Endothelial cell of hepatic sinusoid (primary cell): ENCODE data around the gene COL4A1.

Experiments
- in situ Hi-C: cut with HindIII; loops from 2 replicates; pipeline ENCODE4 v1.10.0; 2017; ENCODE audit warnings: low sequenced_read_pairs

COL4A1 gene

GRCh38 chr13:110306960-110307766 lies at the start of gene COL4A1, which contains the start of gene COL4A2:
Gene COL4A1 (minus strand): TSS chr13:110307157. CDS start chr13:110307027, 130 bp downstream.
Gene COL4A2 (plus strand): TSS chr13:110307284. CDS start chr13:110307904, 620 bp downstream.
- in situ Hi-C loops, result no loop called here

- in situ Hi-C loops, result no loop called here
Measured at GRCh38 chr13:110356362-110356761, 49.4 kb upstream of the COL4A1 start.

GRCh38 chr13:110354715-110355473 lies 47.9 kb upstream of the COL4A1 start:
- in situ Hi-C loops, result no loop called here

- in situ Hi-C loops, result no loop called here
Measured at GRCh38 chr13:110354123-110354627, 47.2 kb upstream of the COL4A1 start.

GRCh38 chr13:110353339-110353977 lies 46.5 kb upstream of the COL4A1 start:
- in situ Hi-C loops, result no loop called here

- in situ Hi-C loops, result no loop called here
Measured at GRCh38 chr13:110352735-110353134, 45.8 kb upstream of the COL4A1 start.

GRCh38 chr13:110351636-110352420 lies 44.9 kb upstream of the COL4A1 start:
- in situ Hi-C loops, result no loop called here

- in situ Hi-C loops, result no loop called here
Measured at GRCh38 chr13:110350509-110350908, 43.6 kb upstream of the COL4A1 start.

- in situ Hi-C loops, result no loop called here
Measured at GRCh38 chr13:110350049-110350448, 43.1 kb upstream of the COL4A1 start.

GRCh38 chr13:110349239-110349638 lies 42.3 kb upstream of the COL4A1 start:
- in situ Hi-C loops, result no loop called here

GRCh38 chr13:110348309-110349105 lies 41.5 kb upstream of the COL4A1 start:
- in situ Hi-C loops, result no loop called here

GRCh38 chr13:110347535-110348308 lies 40.8 kb upstream of the COL4A1 start:
- in situ Hi-C loops, result no loop called here

GRCh38 chr13:110347088-110347487 lies 40.1 kb upstream of the COL4A1 start:
- in situ Hi-C loops, result no loop called here

GRCh38 chr13:110346661-110347067 lies 39.7 kb upstream of the COL4A1 start:
- in situ Hi-C loops, result no loop called here

- in situ Hi-C loops, result no loop called here
Measured at GRCh38 chr13:110345701-110346100, 38.7 kb upstream of the COL4A1 start.

GRCh38 chr13:110345266-110345665 lies 38.3 kb upstream of the COL4A1 start:
- in situ Hi-C loops, result no loop called here

- in situ Hi-C loops, result no loop called here
Measured at GRCh38 chr13:110344320-110344719, 37.4 kb upstream of the COL4A1 start.

GRCh38 chr13:110343241-110343865 lies 36.4 kb upstream of the COL4A1 start:
- in situ Hi-C loops, result no loop called here
